ENCODE measurements around the gene CDK5RAP2.
A peak's percentile ranks its signal among the peaks of the same experiment; 100 is the strongest.

Gene CDK5RAP2

DNA sequence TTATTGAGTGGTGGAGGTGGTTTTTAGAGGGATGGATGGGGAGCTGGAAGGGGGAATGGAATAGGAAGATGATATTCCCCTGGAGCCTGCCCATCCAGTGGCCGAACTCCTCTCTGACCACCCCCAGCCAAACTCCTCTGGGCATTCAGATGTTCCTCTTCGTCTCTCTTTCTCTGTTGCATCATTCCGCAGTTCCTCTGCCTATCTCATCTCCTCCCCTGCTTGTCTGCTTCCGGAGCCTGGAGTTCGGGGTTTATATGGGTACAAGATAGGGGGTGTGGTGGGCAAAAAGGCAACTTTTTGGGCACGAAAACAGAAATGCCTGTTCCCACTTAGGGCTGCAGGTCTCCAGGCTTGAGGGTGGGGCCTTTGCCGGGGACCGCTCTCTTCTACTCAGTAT is 12.2 kb upstream of the CDK5RAP2 start:
- Histone ChIP-seq H3K27ac (replicated peaks) (peak overlapping the region; percentile 50), H3K27me3 (ENCODE audit: insufficient read depth, poor library complexity, severe bottlenecking) (no peaks in the 10 kb centered on the region), H3K4me3 (replicated peaks; ENCODE audit: insufficient read depth, low read length) (no peak overlapping the region; the same call in 1 of the 2 replicates)
- peak in 1 of 2 experiments; percentile 76 for DNase-seq (ENCODE audit: low read depth in 1 of 2, low spot score in 1 of 2)
- peak; percentile 65 for TF ChIP-seq POLR2AphosphoS5 (IDR thresholded peaks at IDR 0.05; ENCODE audit: low read depth)
- TF ChIP-seq GABPA (IDR thresholded peaks at IDR 0.05; ENCODE audit: low read depth): 0 out of 2 replicates have a peak, but pooled peaks have one; percentile 7
- TF ChIP-seq, protein P1, sequence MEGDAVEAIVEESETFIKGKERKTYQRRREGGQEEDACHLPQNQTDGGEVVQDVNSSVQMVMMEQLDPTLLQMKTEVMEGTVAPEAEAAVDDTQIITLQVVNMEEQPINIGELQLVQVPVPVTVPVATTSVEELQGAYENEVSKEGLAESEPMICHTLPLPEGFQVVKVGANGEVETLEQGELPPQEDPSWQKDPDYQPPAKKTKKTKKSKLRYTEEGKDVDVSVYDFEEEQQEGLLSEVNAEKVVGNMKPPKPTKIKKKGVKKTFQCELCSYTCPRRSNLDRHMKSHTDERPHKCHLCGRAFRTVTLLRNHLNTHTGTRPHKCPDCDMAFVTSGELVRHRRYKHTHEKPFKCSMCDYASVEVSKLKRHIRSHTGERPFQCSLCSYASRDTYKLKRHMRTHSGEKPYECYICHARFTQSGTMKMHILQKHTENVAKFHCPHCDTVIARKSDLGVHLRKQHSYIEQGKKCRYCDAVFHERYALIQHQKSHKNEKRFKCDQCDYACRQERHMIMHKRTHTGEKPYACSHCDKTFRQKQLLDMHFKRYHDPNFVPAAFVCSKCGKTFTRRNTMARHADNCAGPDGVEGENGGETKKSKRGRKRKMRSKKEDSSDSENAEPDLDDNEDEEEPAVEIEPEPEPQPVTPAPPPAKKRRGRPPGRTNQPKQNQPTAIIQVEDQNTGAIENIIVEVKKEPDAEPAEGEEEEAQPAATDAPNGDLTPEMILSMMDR (IDR thresholded peaks at IDR 0.05; ENCODE audit: insufficient read depth, low read length): no peak
- peak; percentile 89 for TF ChIP-seq SPI1 (IDR thresholded peaks at IDR 0.05; ENCODE audit: borderline replicate concordance, low read depth)
- TF ChIP-seq, protein P2, sequence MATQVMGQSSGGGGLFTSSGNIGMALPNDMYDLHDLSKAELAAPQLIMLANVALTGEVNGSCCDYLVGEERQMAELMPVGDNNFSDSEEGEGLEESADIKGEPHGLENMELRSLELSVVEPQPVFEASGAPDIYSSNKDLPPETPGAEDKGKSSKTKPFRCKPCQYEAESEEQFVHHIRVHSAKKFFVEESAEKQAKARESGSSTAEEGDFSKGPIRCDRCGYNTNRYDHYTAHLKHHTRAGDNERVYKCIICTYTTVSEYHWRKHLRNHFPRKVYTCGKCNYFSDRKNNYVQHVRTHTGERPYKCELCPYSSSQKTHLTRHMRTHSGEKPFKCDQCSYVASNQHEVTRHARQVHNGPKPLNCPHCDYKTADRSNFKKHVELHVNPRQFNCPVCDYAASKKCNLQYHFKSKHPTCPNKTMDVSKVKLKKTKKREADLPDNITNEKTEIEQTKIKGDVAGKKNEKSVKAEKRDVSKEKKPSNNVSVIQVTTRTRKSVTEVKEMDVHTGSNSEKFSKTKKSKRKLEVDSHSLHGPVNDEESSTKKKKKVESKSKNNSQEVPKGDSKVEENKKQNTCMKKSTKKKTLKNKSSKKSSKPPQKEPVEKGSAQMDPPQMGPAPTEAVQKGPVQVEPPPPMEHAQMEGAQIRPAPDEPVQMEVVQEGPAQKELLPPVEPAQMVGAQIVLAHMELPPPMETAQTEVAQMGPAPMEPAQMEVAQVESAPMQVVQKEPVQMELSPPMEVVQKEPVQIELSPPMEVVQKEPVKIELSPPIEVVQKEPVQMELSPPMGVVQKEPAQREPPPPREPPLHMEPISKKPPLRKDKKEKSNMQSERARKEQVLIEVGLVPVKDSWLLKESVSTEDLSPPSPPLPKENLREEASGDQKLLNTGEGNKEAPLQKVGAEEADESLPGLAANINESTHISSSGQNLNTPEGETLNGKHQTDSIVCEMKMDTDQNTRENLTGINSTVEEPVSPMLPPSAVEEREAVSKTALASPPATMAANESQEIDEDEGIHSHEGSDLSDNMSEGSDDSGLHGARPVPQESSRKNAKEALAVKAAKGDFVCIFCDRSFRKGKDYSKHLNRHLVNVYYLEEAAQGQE (IDR thresholded peaks at IDR 0.05; ENCODE audit: insufficient replicate concordance, low read depth): no peak

DNA sequence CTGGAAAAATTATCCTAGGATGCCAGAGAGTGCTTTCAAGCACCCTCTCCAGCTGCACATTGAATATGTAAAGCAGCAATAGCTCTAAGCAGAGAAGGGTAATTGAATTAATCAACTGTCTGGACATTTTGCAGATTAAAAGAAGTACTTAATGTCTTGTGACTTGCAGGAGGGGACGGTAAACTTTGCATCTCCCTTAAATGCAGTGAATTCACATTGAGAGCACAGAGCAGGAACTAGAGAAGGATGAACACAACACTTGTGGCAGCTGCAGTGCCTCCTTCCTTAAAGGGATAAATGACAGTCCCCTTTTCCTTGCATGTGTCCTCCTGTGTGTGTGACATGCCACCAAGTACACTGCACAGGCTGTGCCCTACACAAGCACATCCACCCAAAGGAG is 7.4 kb upstream of the CDK5RAP2 start:
- Histone ChIP-seq H3K27me3 (ENCODE audit: insufficient read depth, poor library complexity, severe bottlenecking) (no peaks in the 10 kb centered on the region), H3K27ac (replicated peaks) (no peak overlapping the region), H3K4me3 (replicated peaks; ENCODE audit: insufficient read depth, low read length) (no peak overlapping the region)
- peak in 1 of 2 experiments; percentile 14 for DNase-seq (ENCODE audit: low read depth in 1 of 2, low spot score in 1 of 2)
- TF ChIP-seq POLR2AphosphoS5 (IDR thresholded peaks at IDR 0.05; ENCODE audit: low read depth): no peak
- TF ChIP-seq SPI1 (IDR thresholded peaks at IDR 0.05; ENCODE audit: borderline replicate concordance, low read depth): no peak
- TF ChIP-seq, protein P1 (IDR thresholded peaks at IDR 0.05; ENCODE audit: insufficient read depth, low read length): no peak
- no peak for TF ChIP-seq GABPA (IDR thresholded peaks at IDR 0.05; ENCODE audit: low read depth)
- TF ChIP-seq, protein P2 (IDR thresholded peaks at IDR 0.05; ENCODE audit: insufficient replicate concordance, low read depth): no peak

DNA sequence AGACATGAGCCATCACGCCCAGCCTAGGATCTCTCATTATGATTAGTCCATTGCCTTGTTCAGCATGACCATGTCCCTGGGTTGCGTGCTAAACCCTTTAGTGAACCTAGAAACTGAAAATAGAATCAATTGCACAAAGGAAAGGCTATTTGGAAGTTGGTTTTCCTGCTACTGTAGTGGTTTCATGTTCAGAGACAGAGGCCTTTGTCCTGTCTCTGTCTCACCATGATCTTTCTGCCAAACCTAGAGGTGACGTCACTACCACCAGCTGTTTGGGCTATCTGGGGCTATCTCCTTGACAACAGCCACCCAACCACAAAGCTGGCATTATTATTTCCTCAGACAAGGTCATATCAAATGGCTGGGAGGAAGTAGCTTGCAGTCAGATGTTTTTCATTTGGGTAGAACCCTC is 4.0 kb upstream of the CDK5RAP2 start:
- peak; percentile 87 to 88 for DNase-seq (ENCODE audit: low read depth in 1 of 2, low spot score in 1 of 2)
- Histone ChIP-seq H3K4me3 (replicated peaks; ENCODE audit: insufficient read depth, low read length) (no peak overlapping the region), H3K27me3 (ENCODE audit: insufficient read depth, poor library complexity, severe bottlenecking) (no peaks in the 10 kb centered on the region), H3K27ac (replicated peaks) (peak overlapping the region; percentile 23)
- peak; percentile 68; the same call in 1 of the 2 replicates for TF ChIP-seq SPI1 (IDR thresholded peaks at IDR 0.05; ENCODE audit: borderline replicate concordance, low read depth)
- TF ChIP-seq, protein P2 (IDR thresholded peaks at IDR 0.05; ENCODE audit: insufficient replicate concordance, low read depth): no peak
